H1 (cell line): ENCODE measurements around the gene TNRC6A. TPM values are rescaled to one million over a fixed set of nuclear protein-coding genes. Genes with fewer than 3 reads are reported as not detected.

Experiments
- CTCF ChIA-PET: fragments of 300-600 bp; sonication (Branson Sonifier 250); formaldehyde crosslinking; loops from one replicate; lab custom pipeline; 2021; ENCODE audit not compliant: partially characterized antibody; lab: Charles Lee
- POLR2A ChIA-PET: fragments of 300-600 bp; sonication (Branson Sonifier 250); formaldehyde crosslinking; loops from one replicate; lab custom pipeline; 2021; ENCODE audit warnings: inconsistent platforms; ENCODE audit not compliant: partially characterized antibody; lab: Charles Lee
- DNase-seq, 2 experiments: peaks; one replicate each; pipeline versions ENCODE4 v3.0.0 to v3.0.0-alpha.2; 2010 to 2022; ENCODE audit warnings: low spot score in 2 of 2, low read depth in 1 of 2, mixed read lengths in 1 of 2
- FAIRE-seq: peaks from 2 replicates; lab custom pipeline; 2011; peaks lifted over from hg19 to GRCh38; lab: Jason Lieb, UNC
- H2AFZ ChIP-seq: 2 replicates; pipeline ENCODE4 v1.8.1; 2012; ENCODE audit warnings: low read length, inconsistent platforms
- H2AK5ac ChIP-seq: 2 replicates; pipeline ENCODE4 v1.6.1; 2013; ENCODE audit warnings: low read depth, low read length
- H2BK120ac ChIP-seq: replicated peaks from 2 replicates; pipeline ENCODE3; 2013; ENCODE audit warnings: low read depth, low read length, inconsistent platforms
- H2BK12ac ChIP-seq: 2 replicates; pipeline ENCODE4 v1.6.1; 2013; ENCODE audit warnings: low read depth, low read length
- H2BK15ac ChIP-seq: 2 replicates; pipeline ENCODE4 v1.6.1; 2013; ENCODE audit warnings: low read length
- H2BK20ac ChIP-seq: 2 replicates; pipeline ENCODE4 v1.6.1; 2013; ENCODE audit warnings: low read length
- H2BK5ac ChIP-seq: 2 replicates; pipeline ENCODE4 v1.6.1; 2013; ENCODE audit warnings: low read depth, low read length
- H3K14ac ChIP-seq: 2 replicates; pipeline ENCODE4 v1.6.1; 2013; ENCODE audit warnings: inconsistent platforms; ENCODE audit not compliant: insufficient read length
- H3K18ac ChIP-seq: 2 replicates; pipeline ENCODE4 v1.6.1; 2013; ENCODE audit warnings: low read length; ENCODE audit errors: extremely low read depth
- H3K23ac ChIP-seq: 2 replicates; pipeline ENCODE4 v1.6.1; 2013; ENCODE audit warnings: inconsistent platforms; ENCODE audit not compliant: insufficient read length
- H3K23me2 ChIP-seq: 2 replicates; pipeline ENCODE4 v1.6.1; 2013; ENCODE audit warnings: low read depth, low read length
- H3K27ac ChIP-seq: 2 replicates; pipeline ENCODE4 v1.6.1; 2011; ENCODE audit warnings: low read depth, low read length, inconsistent platforms
- H3K27me3 ChIP-seq, 4 experiments: replicated peaks in 1 of 4; 1 replicate in 1 of 4; 2 replicates in 3 of 4; pipeline versions ENCODE4 v1.6.1 to v1.8.1; 2011 to 2013; ENCODE audit warnings: low read length in 3 of 4, mild to moderate bottlenecking in 3 of 4, inconsistent platforms in 2 of 4, mixed read lengths in 2 of 4, moderate library complexity in 1 of 4; ENCODE audit not compliant: control insufficient read depth in 3 of 4, insufficient read depth in 3 of 4; ENCODE audit errors: extremely low read depth in 1 of 4
- H3K36me3 ChIP-seq, 4 experiments: 2 replicates each; pipeline versions ENCODE4 v1.6.1 to v1.8.1; 2011 to 2013; ENCODE audit warnings: mild to moderate bottlenecking in 4 of 4, low read length in 3 of 4, moderate library complexity in 2 of 4, control low read depth in 1 of 4, inconsistent platforms in 1 of 4; ENCODE audit not compliant: insufficient read depth in 4 of 4, control insufficient read depth in 2 of 4
- H3K4ac ChIP-seq: replicated peaks from 2 replicates; pipeline ENCODE3; 2013; ENCODE audit warnings: low read length, low read depth, mixed read lengths, inconsistent platforms; ENCODE audit not compliant: insufficient read length
- H3K4me1 ChIP-seq, 4 experiments: replicated peaks in 1 of 4; 1 replicate in 1 of 4; 2 replicates in 3 of 4; pipeline versions ENCODE4 v1.6.1 to v1.8.1; 2011 to 2013; ENCODE audit warnings: low read length in 3 of 4, inconsistent platforms in 2 of 4, mixed read lengths in 1 of 4; ENCODE audit not compliant: insufficient read depth in 4 of 4, control insufficient read depth in 3 of 4
- H3K4me2 ChIP-seq, 2 experiments: 2 replicates each; pipeline versions ENCODE4 v1.6.1 to v1.8.1; 2011 to 2013; ENCODE audit warnings: low read depth in 2 of 2, low read length in 2 of 2, control low read depth in 1 of 2, inconsistent platforms in 1 of 2, mild to moderate bottlenecking in 1 of 2; ENCODE audit not compliant: insufficient read depth in 1 of 2
- H3K4me3 ChIP-seq, 4 experiments: fragments of 200-600, 300-600 bp in 1 of 4; sonication (generic), shearing (Covaris generic), sonication (Bioruptor Twin) in 1 of 4; 2 replicates each; pipeline versions ENCODE4 v1.5.1 to v1.8.1; 2011 to 2016; ENCODE audit warnings: low read length in 4 of 4, low read depth in 3 of 4, control low read depth in 2 of 4, inconsistent platforms in 2 of 4, mild to moderate bottlenecking in 2 of 4, mixed read lengths in 1 of 4, moderate library complexity in 1 of 4; ENCODE audit not compliant: insufficient read depth in 2 of 4; ENCODE audit errors: extremely low read depth in 1 of 4
- H3K56ac ChIP-seq: replicated peaks from 2 replicates; pipeline ENCODE3; 2013; ENCODE audit warnings: low read depth, mild to moderate bottlenecking, mixed read lengths, low read length, inconsistent platforms; ENCODE audit not compliant: insufficient read length
- H3K79me1 ChIP-seq: 2 replicates; pipeline ENCODE4 v1.6.1; 2013; ENCODE audit warnings: low read depth, low read length, control low read depth
- H3K79me2 ChIP-seq, 2 experiments: 2 replicates each; pipeline versions ENCODE4 v1.6.1 to v1.8.1; 2012 to 2013; ENCODE audit warnings: low read length in 2 of 2, mild to moderate bottlenecking in 2 of 2, inconsistent platforms in 1 of 2; ENCODE audit not compliant: insufficient read depth in 2 of 2, control insufficient read depth in 1 of 2
- H3K9ac ChIP-seq, 4 experiments: replicated peaks in 1 of 4; 1 replicate in 1 of 4; 2 replicates in 3 of 4; pipeline versions ENCODE4 v1.6.1 to v1.8.1; 2011 to 2013; ENCODE audit warnings: low read depth in 3 of 4, low read length in 3 of 4, control low read depth in 2 of 4, mild to moderate bottlenecking in 2 of 4, moderate library complexity in 2 of 4, inconsistent platforms in 1 of 4; ENCODE audit errors: extremely low read depth in 1 of 4
- H3K9me3 ChIP-seq, 2 experiments: 2 replicates each; pipeline versions ENCODE4 v1.6.1 to v1.8.1; 2012 to 2013; ENCODE audit warnings: mild to moderate bottlenecking in 2 of 2, moderate library complexity in 2 of 2, control low read depth in 1 of 2, inconsistent platforms in 1 of 2, low read depth in 1 of 2, low read length in 1 of 2, mixed read lengths in 1 of 2; ENCODE audit not compliant: insufficient read depth in 2 of 2
- H4K20me1 ChIP-seq, 2 experiments: replicated peaks in 1 of 2; 2 replicates each; pipeline versions ENCODE3 to v1.8.1; 2011 to 2013; ENCODE audit warnings: inconsistent platforms in 2 of 2, low read length in 2 of 2, mild to moderate bottlenecking in 1 of 2; ENCODE audit not compliant: insufficient read depth in 2 of 2, control insufficient read depth in 1 of 2
- H4K5ac ChIP-seq: 2 replicates; pipeline ENCODE4 v1.6.1; 2013; ENCODE audit warnings: low read length, low read depth, mixed read lengths, inconsistent platforms; ENCODE audit not compliant: insufficient read length
- H4K8ac ChIP-seq: 2 replicates; pipeline ENCODE4 v1.8.0; 2013; ENCODE audit warnings: mild to moderate bottlenecking, moderate library complexity, low read length, inconsistent platforms; ENCODE audit not compliant: insufficient read depth; ENCODE audit errors: extremely low read depth
- H4K91ac ChIP-seq: replicated peaks from 2 replicates; pipeline ENCODE3; 2013; ENCODE audit warnings: low read length, mixed read lengths, inconsistent platforms; ENCODE audit not compliant: insufficient read length
- CHD1 ChIP-seq: IDR thresholded peaks from 2 replicates; pipeline ENCODE4 v1.6.1; 2012; ENCODE audit warnings: low read depth, low read length, improper control_type of control experiment
- CHD2 ChIP-seq: IDR thresholded peaks from 2 replicates; pipeline ENCODE4 v1.6.1; 2012; ENCODE audit warnings: low read length, improper control_type of control experiment
- FOSL1 ChIP-seq: IDR thresholded peaks from 2 replicates; pipeline ENCODE4 v1.6.1; 2011; ENCODE audit warnings: mild to moderate bottlenecking, low read depth, low read length, moderate library complexity; ENCODE audit not compliant: insufficient read depth
- HDAC6 ChIP-seq: IDR thresholded peaks from one replicate; pipeline ENCODE4 v1.7.1; 2012; ENCODE audit warnings: low read depth, mild to moderate bottlenecking, inconsistent platforms, low read length, moderate library complexity
- NRF1 ChIP-seq: IDR thresholded peaks from 2 replicates; pipeline ENCODE4 v1.6.1; 2011; ENCODE audit warnings: mild to moderate bottlenecking, low read depth, low read length, improper control_type of control experiment
- RBBP5 ChIP-seq: IDR thresholded peaks from 2 replicates; pipeline ENCODE4 v1.7.1; 2012; ENCODE audit warnings: low read depth, mild to moderate bottlenecking, inconsistent platforms, low read length, moderate library complexity, borderline replicate concordance
- SIRT6 ChIP-seq: IDR thresholded peaks from one replicate; pipeline ENCODE4 v1.7.1; 2012; ENCODE audit warnings: low read length, inconsistent platforms
- SRF ChIP-seq: IDR thresholded peaks from 2 replicates; pipeline ENCODE4 v1.6.1; 2011; ENCODE audit warnings: mild to moderate bottlenecking, low read depth, low read length, moderate library complexity
- WGBS, 2 experiments: shearing (Covaris generic) in 1 of 2; methylation state at CpG; one replicate each; pipeline versions ENCODE4 v1.1.6 to v1.1.7; 2013 to 2015; ENCODE audit warnings: low lambda C conversion rate in 2 of 2, mixed read lengths in 2 of 2, inconsistent platforms in 1 of 2, low coverage in 1 of 2, missing lambda C conversion rate in 1 of 2; ENCODE audit not compliant: insufficient replicate concordance in 2 of 2, insufficient coverage in 1 of 2, insufficient read length in 1 of 2; ENCODE audit errors: extremely low coverage in 1 of 2, missing lambda C conversion rate in 1 of 2; 5-methylcytosine and 5-hydroxymethylcytosine counted together
- polyA plus RNA-seq, 7 experiments: library from polyadenylated mRNA; depleted of rRNA in 3 of 7; stranded (reverse) in 5 of 7; unstranded in 2 of 7; fragments of >200 nt in 5 of 7; fragments of 200-250 nt in 2 of 7; gene quantifications; 1 replicate in 5 of 7; 2 replicates in 1 of 7; 4 replicates in 1 of 7; pipeline versions ENCODE4 v1.2.1 to v1.2.3, GENCODE V29; 2011 to 2013; ENCODE audit warnings: missing spikeins in 2 of 7, mixed read lengths in 2 of 7
- total RNA-seq: library from RNA; stranded (reverse); fragmentation: NEBNext Ultra II Directional; extraction: Animal tissue kit (Norgen Biotek cat#: 25700); gene quantifications from 2 replicates; pipeline ENCODE4 v1.2.1, GENCODE V29; 2021
- TF ChIP-seq, protein P1 (sequence below): IDR thresholded peaks from 2 replicates; pipeline ENCODE4 v1.6.1; 2012; ENCODE audit warnings: inconsistent platforms
- TF ChIP-seq, protein P2 (sequence below): IDR thresholded peaks from 2 replicates; pipeline ENCODE4 v1.6.1; 2011; ENCODE audit warnings: low read length, improper control_type of control experiment
- TF ChIP-seq, protein P3 (sequence below): IDR thresholded peaks from 2 replicates; pipeline ENCODE4 v1.6.1; 2012; ENCODE audit warnings: low read length, inconsistent platforms

TNRC6A gene
- total and polyA plus RNA-seq, 2 of the 8 experiments (the other 6 are each of a cell fraction or from before 2014, with no cell fraction given), result 67.6 to 103 TPM

DNA sequence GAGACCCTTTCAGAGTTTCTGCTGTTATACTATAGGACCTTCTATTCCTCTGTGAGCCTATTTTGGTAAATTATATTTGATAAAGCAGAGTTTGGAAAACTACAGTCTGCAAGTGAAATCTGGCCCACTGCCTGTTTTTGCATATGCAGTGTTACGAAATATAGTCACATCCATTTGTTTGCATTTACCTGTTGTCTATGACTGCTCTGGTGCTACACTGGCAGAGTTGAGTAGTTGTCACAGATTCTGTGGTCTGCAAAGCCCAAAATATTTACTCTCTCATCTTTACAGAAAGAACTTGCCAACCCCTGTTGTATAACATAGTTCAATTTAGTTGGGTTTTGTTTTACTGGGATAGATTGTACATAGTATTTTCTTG, 42.3 kb downstream of the TNRC6A start:
- Histone ChIP-seq H3K27ac (no peak overlapping the region), H4K20me1 (peaks cover 25 to 28% of the 10 kb centered on the region in 2 experiments), H3K14ac (no peak overlapping the region), H3K4me1 (peaks cover 0 to 5% (median 0%) of the 10 kb centered on the region in 4 experiments; a peak in 2 of 7 replicates), H2BK12ac (no peak overlapping the region), H3K4me2 (no peak overlapping the region), H3K23me2 (no peaks in the 10 kb centered on the region), H4K5ac (no peak overlapping the region), H3K79me1 (no peaks in the 10 kb centered on the region), H2BK20ac (no peak overlapping the region), H3K9ac (no peak overlapping the region), H3K36me3 (peaks cover 0 to 31% (median 15%) of the 10 kb centered on the region in 4 experiments; a peak in 5 of 8 replicates)
- FAIRE-seq (no peak), DNase-seq (no peak)
- POLR2A ChIA-PET, result interaction anchor here (0.7 kb wide), 1 partner anchor 13 kb away, joined by 3 read pairs; no protein-coding TSS in a partner anchor
- TF ChIP-seq, protein P1, sequence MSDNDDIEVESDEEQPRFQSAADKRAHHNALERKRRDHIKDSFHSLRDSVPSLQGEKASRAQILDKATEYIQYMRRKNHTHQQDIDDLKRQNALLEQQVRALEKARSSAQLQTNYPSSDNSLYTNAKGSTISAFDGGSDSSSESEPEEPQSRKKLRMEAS, result no peak
- TF ChIP-seq HDAC6 (no peak), FOSL1 (no peak), CHD1 (no peak), SRF (no peak), RBBP5 (no peak), CHD2 (no peak), SIRT6 (no peak), NRF1 (no peak)
- TF ChIP-seq, protein P2, sequence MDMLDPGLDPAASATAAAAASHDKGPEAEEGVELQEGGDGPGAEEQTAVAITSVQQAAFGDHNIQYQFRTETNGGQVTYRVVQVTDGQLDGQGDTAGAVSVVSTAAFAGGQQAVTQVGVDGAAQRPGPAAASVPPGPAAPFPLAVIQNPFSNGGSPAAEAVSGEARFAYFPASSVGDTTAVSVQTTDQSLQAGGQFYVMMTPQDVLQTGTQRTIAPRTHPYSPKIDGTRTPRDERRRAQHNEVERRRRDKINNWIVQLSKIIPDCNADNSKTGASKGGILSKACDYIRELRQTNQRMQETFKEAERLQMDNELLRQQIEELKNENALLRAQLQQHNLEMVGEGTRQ, result no peak
- TF ChIP-seq, protein P3, sequence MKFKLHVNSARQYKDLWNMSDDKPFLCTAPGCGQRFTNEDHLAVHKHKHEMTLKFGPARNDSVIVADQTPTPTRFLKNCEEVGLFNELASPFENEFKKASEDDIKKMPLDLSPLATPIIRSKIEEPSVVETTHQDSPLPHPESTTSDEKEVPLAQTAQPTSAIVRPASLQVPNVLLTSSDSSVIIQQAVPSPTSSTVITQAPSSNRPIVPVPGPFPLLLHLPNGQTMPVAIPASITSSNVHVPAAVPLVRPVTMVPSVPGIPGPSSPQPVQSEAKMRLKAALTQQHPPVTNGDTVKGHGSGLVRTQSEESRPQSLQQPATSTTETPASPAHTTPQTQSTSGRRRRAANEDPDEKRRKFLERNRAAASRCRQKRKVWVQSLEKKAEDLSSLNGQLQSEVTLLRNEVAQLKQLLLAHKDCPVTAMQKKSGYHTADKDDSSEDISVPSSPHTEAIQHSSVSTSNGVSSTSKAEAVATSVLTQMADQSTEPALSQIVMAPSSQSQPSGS, result no peak
- TF ChIP-seq, all 59 proteins: peak for 0
- Histone ChIP-seq H3K27me3 (no peaks in the 10 kb centered on the region), H2BK120ac (no peak overlapping the region), H3K4me3 (no peak overlapping the region), H2BK5ac (no peak overlapping the region), H3K18ac (no peak overlapping the region), H3K4ac (no peak overlapping the region), H3K56ac (no peak overlapping the region), H2BK15ac (no peak overlapping the region), H2AK5ac (no peak overlapping the region), H3K79me2 (peaks cover 8 to 97% of the 10 kb centered on the region in 2 experiments), H3K9me3 (no peaks in the 10 kb centered on the region), H3K23ac (no peak overlapping the region), H2AFZ (no peak overlapping the region), H4K91ac (no peak overlapping the region), H4K8ac (no peak overlapping the region)
- WGBS, 2 experiments, result 94% methylated on average over 1 of the region's 1 CpG; no CpG with 5 or more reads in 1 of the 2 experiments
- CTCF ChIA-PET, result no interaction called here
